Urinary bladder (tissue), 4 donors: ENCODE measurements around the gene JSRP1. TPM values are rescaled to one million over a fixed set of nuclear protein-coding genes. Genes with fewer than 3 reads are reported as not detected.
A peak's percentile ranks its signal among the peaks of the same experiment; 100 is the strongest.

Experiments
- DNase-seq: peaks from one replicate; pipeline ENCODE4 v3.0.0-alpha.2; 2015; ENCODE audit errors: extremely low spot score
- H3K27ac ChIP-seq: one replicate; pipeline ENCODE4 v1.5.1; 2013; ENCODE audit warnings: low read depth, mild to moderate bottlenecking, moderate library complexity
- H3K36me3 ChIP-seq: one replicate; pipeline ENCODE4 v1.6.1; 2013; ENCODE audit warnings: mild to moderate bottlenecking, moderate library complexity; ENCODE audit not compliant: insufficient read depth
- H3K4me1 ChIP-seq: one replicate; pipeline ENCODE4 v1.6.1; 2013; ENCODE audit warnings: mild to moderate bottlenecking, moderate library complexity; ENCODE audit not compliant: insufficient read depth
- H3K4me3 ChIP-seq: one replicate; pipeline ENCODE4 v1.5.1; 2013; ENCODE audit warnings: low read depth, low read length
- WGBS: extraction: QIAGEN DNeasy Blood & Tissue Kit; methylation state at CpG from one replicate; pipeline ENCODE4 v1.1.7; 2013; 5-methylcytosine and 5-hydroxymethylcytosine counted together
- polyA plus RNA-seq: library from polyadenylated mRNA; stranded (reverse); fragments of 200-250 nt; gene quantifications from one replicate; pipeline ENCODE4 v1.2.3, GENCODE V29; 2013
- small RNA-seq: library from RNA; depleted of rRNA; stranded (forward); fragments of <200 nt; gene quantifications from one replicate; pipeline ENCODE3, GENCODE V24; 2014
- total RNA-seq: library from RNA; depleted of rRNA; stranded (reverse); fragments of >200 nt; gene quantifications from one replicate; pipeline ENCODE4 v1.2.3, GENCODE V29; 2014
- donor health status: healthy with polysubstance abuse.
- donor health status: healthy.

Gene JSRP1
- total and polyA plus RNA-seq, 2 donors: 1.3 to 1.6 TPM

DNA sequence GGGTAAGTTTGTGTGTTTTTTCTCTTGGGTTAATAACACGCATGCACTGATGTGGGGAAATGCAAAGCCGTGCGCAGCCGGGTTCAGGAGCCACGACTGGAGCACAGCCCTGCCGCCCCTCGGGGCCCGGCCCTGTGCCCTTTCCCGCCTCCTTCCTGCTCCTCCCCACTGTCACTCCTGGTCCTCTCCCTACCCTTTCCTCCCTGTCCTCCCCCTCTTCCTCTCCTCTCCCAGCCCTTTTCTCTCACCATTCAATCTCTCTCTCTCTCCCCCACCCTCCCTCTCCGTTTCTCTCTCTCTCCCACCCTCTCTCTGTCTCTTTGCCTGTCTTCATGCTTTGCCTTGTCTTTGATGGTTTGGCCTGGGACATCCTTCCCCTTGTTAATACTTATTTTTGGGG lies 47.2 kb downstream of the JSRP1 start:
- 72% methylated on average over 10 of the region's 10 CpGs for WGBS
- peaks cover 4% of the 10 kb centered on the region for H3K36me3 ChIP-seq

DNA sequence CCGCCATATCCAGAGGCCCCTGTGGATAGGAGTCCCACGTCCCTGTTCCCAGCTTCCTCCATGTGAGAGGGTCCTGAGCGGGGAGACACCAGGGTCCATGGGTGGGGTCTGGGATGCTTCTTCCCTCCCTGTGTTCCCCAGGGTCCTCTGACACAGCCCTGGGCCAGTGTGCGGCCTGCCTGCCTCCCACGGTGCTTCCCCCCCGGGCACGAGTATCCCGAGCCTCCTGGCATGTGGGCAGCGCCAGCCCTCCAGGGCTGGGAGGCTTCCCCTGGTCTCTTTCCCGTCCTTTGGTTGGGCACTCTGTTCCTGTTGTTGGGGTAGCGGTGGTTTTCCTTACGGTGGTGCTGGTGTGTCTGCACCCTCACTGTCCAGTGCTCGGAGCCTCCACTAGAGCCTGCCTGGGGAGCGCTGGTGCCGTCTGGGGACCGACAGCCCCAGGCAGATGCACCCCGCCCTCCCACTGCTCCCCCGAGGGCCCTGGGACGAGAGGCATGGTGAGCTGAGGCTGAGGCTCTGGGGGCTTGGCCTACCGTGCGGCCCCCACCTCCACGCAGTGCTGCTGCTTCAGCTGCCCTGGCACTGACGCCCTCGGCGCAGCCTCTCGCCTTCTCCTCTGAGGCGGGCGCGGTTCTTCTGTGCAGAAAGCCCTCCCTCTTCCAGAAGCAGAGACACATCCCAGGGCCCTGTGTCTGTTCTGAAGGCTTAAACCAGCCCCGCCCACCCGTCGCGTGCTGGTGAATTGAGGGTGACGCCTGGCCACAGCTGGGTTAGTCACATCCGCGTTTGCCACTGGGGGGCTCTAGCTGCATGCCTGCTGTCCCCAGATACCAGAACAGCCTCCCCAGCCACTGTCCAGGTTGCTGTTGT lies 48.0 kb downstream of the JSRP1 start:
- H3K4me1 ChIP-seq: no peaks in the 10 kb centered on the region
- H3K4me3 ChIP-seq: no peak overlapping the region
- H3K36me3 ChIP-seq: peaks cover 3% of the 10 kb centered on the region
- 52% methylated on average over 36 of the region's 36 CpGs for WGBS
- H3K27ac ChIP-seq: no peak overlapping the region
- no peak for DNase-seq

More for the DNA sequence above, 47.2 kb downstream of the JSRP1 start:
- H3K27ac ChIP-seq: peak overlapping the region; percentile 12
- H3K4me3 ChIP-seq: no peak overlapping the region
- DNase-seq: no peak
- H3K4me1 ChIP-seq: no peaks in the 10 kb centered on the region

DNA sequence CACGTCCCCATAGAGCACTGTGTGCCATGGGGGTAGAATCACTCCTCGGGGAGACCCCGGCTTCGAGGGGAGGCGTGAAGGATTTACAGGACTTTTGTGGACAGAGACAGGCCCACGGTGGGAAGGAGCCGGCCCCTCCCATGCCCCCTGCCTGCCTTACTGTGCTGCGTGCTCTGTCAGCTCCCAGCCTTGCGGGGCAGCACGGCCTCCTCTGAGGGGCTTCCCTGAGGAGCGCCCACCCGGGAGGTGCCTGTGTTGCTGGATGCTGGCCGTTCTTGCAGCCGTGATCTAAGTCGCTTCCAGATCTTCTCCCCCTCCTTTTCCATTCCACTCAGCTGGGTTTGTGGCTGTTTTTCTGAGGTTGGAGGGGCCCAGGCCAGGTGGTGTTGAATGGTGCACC lies 49.2 kb downstream of the JSRP1 start:
- no peak overlapping the region for H3K27ac ChIP-seq
- WGBS: 86% methylated on average over 15 of the region's 15 CpGs
- no peak for DNase-seq
- no peak overlapping the region for H3K4me3 ChIP-seq
- no peaks in the 10 kb centered on the region for H3K4me1 ChIP-seq
- peaks cover 3% of the 10 kb centered on the region for H3K36me3 ChIP-seq

DNA sequence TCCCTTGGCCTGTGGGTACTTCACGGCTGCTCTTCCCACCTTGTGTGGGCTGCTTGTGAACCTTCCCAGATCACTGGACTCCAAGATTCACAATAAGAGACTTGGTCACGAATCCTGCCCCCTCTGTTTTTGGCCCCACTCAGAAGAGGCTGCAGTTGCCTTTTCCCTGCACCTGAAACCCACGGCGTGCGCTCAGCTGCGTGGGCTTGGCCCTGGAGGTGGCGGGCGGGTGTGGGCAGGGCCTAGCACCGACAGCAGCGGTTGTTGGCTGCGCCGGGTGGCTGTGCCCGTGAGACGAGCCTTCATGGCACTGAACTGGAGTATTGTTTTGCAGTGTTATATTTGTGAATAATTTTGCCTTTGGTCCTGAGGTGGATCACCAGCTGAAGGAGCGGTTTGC lies 53.9 kb downstream of the JSRP1 start:
- WGBS: 94% methylated on average over 15 of the region's 15 CpGs
- DNase-seq: no peak
- H3K4me3 ChIP-seq: no peak overlapping the region
- H3K27ac ChIP-seq: no peak overlapping the region
- no peaks in the 10 kb centered on the region for H3K36me3 ChIP-seq
- H3K4me1 ChIP-seq: no peaks in the 10 kb centered on the region

Small RNA genes lying within 50 kb of the gene (small RNA-seq; reads per million reads assigned to genes)
- not detected for gene MIR1227

Other genes starting within 250 kb of the JSRP1 start
- 38.0 TPM for gene BTBD2, start 240.7 kb downstream of the JSRP1 start, total RNA-seq
- 83.0 TPM for gene BTBD2, start 240.7 kb downstream of the JSRP1 start, polyA plus RNA-seq
- gene MKNK2, start 205.2 kb downstream of the JSRP1 start, total RNA-seq: 21.5 TPM
- 144 TPM for gene MKNK2, start 205.2 kb downstream of the JSRP1 start, polyA plus RNA-seq
- 15.9 TPM for gene MOB3A, start 160.1 kb downstream of the JSRP1 start, total RNA-seq
- gene MOB3A, start 160.1 kb downstream of the JSRP1 start, polyA plus RNA-seq: 40.1 TPM
- 1.5 TPM for gene IZUMO4, start 159.5 kb downstream of the JSRP1 start, total RNA-seq
- gene IZUMO4, start 159.5 kb downstream of the JSRP1 start, polyA plus RNA-seq: 9.2 TPM
- gene AP3D1, start 104.9 kb downstream of the JSRP1 start, total RNA-seq: 48.9 TPM
- 87.8 TPM for gene AP3D1, start 104.9 kb downstream of the JSRP1 start, polyA plus RNA-seq
- 5.3 TPM for gene DOT1L, start 92.5 kb downstream of the JSRP1 start, total RNA-seq
- 6.7 TPM for gene DOT1L, start 92.5 kb downstream of the JSRP1 start, polyA plus RNA-seq
- 30.6 TPM for gene PLEKHJ1, start 20.1 kb downstream of the JSRP1 start, total RNA-seq
- gene PLEKHJ1, start 20.1 kb downstream of the JSRP1 start, polyA plus RNA-seq: 60.9 TPM
- gene SF3A2, start 19.6 kb downstream of the JSRP1 start, total RNA-seq: 32.5 TPM
- 69.9 TPM for gene SF3A2, start 19.6 kb downstream of the JSRP1 start, polyA plus RNA-seq
- gene AMH, start 7.1 kb downstream of the JSRP1 start, total RNA-seq: not detected
- gene AMH, start 7.1 kb downstream of the JSRP1 start, polyA plus RNA-seq: 0.44 TPM
- not detected for gene PEAK3, start 25.8 kb upstream of the JSRP1 start, total RNA-seq
- 0.58 TPM for gene PEAK3, start 25.8 kb upstream of the JSRP1 start, polyA plus RNA-seq
- not detected for gene LINGO3, start 51.7 kb upstream of the JSRP1 start, total RNA-seq
- gene LINGO3, start 51.7 kb upstream of the JSRP1 start, polyA plus RNA-seq: 0.08 TPM
- 46.5 TPM for gene LSM7, start 72.2 kb upstream of the JSRP1 start, total RNA-seq
- 189 TPM for gene LSM7, start 72.2 kb upstream of the JSRP1 start, polyA plus RNA-seq
- 26.9 TPM for gene SPPL2B, start 72.3 kb upstream of the JSRP1 start, total RNA-seq
- gene SPPL2B, start 72.3 kb upstream of the JSRP1 start, polyA plus RNA-seq: 40.9 TPM
- 0.11 TPM for gene TMPRSS9, start 103.8 kb upstream of the JSRP1 start, total RNA-seq
- gene TMPRSS9, start 103.8 kb upstream of the JSRP1 start, polyA plus RNA-seq: 0.06 TPM
- 17.5 TPM for gene TIMM13, start 171.2 kb upstream of the JSRP1 start, total RNA-seq
- gene TIMM13, start 171.2 kb upstream of the JSRP1 start, polyA plus RNA-seq: 72.2 TPM
- 33.4 TPM for gene LMNB2, start 200.5 kb upstream of the JSRP1 start, total RNA-seq
- 22.2 TPM for gene LMNB2, start 200.5 kb upstream of the JSRP1 start, polyA plus RNA-seq
- 23.2 TPM for gene GADD45B, start 219.7 kb upstream of the JSRP1 start, total RNA-seq
- gene GADD45B, start 219.7 kb upstream of the JSRP1 start, polyA plus RNA-seq: 163 TPM